Caki2 (cell line): ENCODE results near the gene PROSER1. TPM values are rescaled to one million over a fixed set of nuclear protein-coding genes. Genes with fewer than 3 reads are reported as not detected.

Experiments
- DNase-seq: peaks from one replicate; pipeline ENCODE4 v3.0.0-alpha.2; 2015; ENCODE audit warnings: low read depth
- in situ Hi-C: cut with HindIII; loops from 2 replicates; pipeline ENCODE4 v1.10.0; 2016; ENCODE audit warnings: low sequenced_read_pairs, low pct_unique_long_range_greater_than_20kb, mixed read lengths
- total RNA-seq: library from RNA; depleted of rRNA; stranded (reverse); fragments of >200 nt; shearing (Covaris generic); gene quantifications from 2 replicates; pipeline ENCODE4 v1.2.3, GENCODE V29; 2014; ENCODE audit warnings: low replicate concordance; rRNA removed

The PROSER1 gene
- total RNA-seq, 1 experiment from 2014 or later: 9.5 TPM

GRCh38 chr13:38970380-38971051, 67.4 kb downstream of the PROSER1 start:
- no peak for DNase-seq
- in situ Hi-C loops: no loop called here

- no peak for DNase-seq
- in situ Hi-C loops: no loop called here
Observed at GRCh38 chr13:38969187-38969586, 68.7 kb downstream of the PROSER1 start.

- no peak for DNase-seq
- in situ Hi-C loops: no loop called here
Observed at GRCh38 chr13:38967446-38967845, 70.4 kb downstream of the PROSER1 start.

- in situ Hi-C loops: no loop called here
Observed at GRCh38 chr13:38965281-38965680, 72.6 kb downstream of the PROSER1 start.

GRCh38 chr13:38960175-38960574, 77.7 kb downstream of the PROSER1 start:
- in situ Hi-C loops: no loop called here

More at GRCh38 chr13:38965281-38965680, 72.6 kb downstream of the PROSER1 start:
- no peak for DNase-seq

More at GRCh38 chr13:38960175-38960574, 77.7 kb downstream of the PROSER1 start:
- no peak for DNase-seq

Other genes with a start within 250 kb of the PROSER1 start
- not detected in 2 replicates for gene STOML3, start 47.3 kb downstream of the PROSER1 start, total RNA-seq
- gene NHLRC3, start 367 bp upstream of the PROSER1 start, total RNA-seq: 11.9 and 17.1 TPM in 2 replicates